Left lung (tissue), 10 donors: Measurements from ENCODE around the gene INPP5D. TPM values are rescaled to one million over a fixed set of nuclear protein-coding genes. Genes with fewer than 3 reads are reported as not detected.
A peak's percentile ranks its signal among the peaks of the same experiment; 100 is the strongest.

Source experiments
- ATAC-seq: fragments of 200-7000 bp; cut with Tn5 transposase; one replicate; pipeline ENCODE4 v1.9.1; 2020; ENCODE audit warnings: moderate library complexity
- DNase-seq, 4 donors: peaks; one replicate each; pipeline ENCODE4 v3.0.0-alpha.2; 2013 to 2020
- H3K27ac ChIP-seq, 2 donors: fragments of 200-600 bp; sonication (generic) in 1 of 2; one replicate each; pipeline versions ENCODE4 v1.5.0 to v1.8.0; 2020 to 2021
- H3K27me3 ChIP-seq, 2 donors: fragments of 200-600 bp; sonication (generic) in 1 of 2; one replicate each; pipeline versions ENCODE4 v1.5.0 to v1.8.0; 2020 to 2021
- H3K36me3 ChIP-seq, 2 donors: fragments of 200-600 bp; sonication (generic) in 1 of 2; one replicate each; pipeline versions ENCODE4 v1.5.0 to v1.8.0; 2020 to 2021
- H3K4me1 ChIP-seq, 2 donors: fragments of 200-600 bp; one replicate each; pipeline ENCODE4 v1.8.0; 2021
- H3K4me3 ChIP-seq, 2 donors: fragments of 200-600 bp; sonication (generic) in 1 of 2; one replicate each; pipeline versions ENCODE4 v1.5.0 to v1.8.0; 2020 to 2021; ENCODE audit warnings: mild to moderate bottlenecking in 1 of 2
- H3K9me3 ChIP-seq, 2 donors: fragments of 200-600 bp; sonication (generic) in 1 of 2; one replicate each; pipeline versions ENCODE4 v1.5.0 to v1.8.0; 2020 to 2021
- intact Hi-C, 2 donors: fragments of 100-400 bp; cut with DNase I; formaldehyde crosslinking; loops; one replicate each; pipeline versions ENCODE4 v1.11.2 to v1.14.2; 2022
- polyA plus RNA-seq, 6 donors: library from polyadenylated mRNA; unstranded; fragments of 120-200 nt; gene quantifications; one replicate each; pipeline ENCODE4 v1.2.1, GENCODE V29; 2013; ENCODE audit not compliant: insufficient read length in 6 of 6
- total RNA-seq, 2 donors: library from RNA; stranded (reverse); fragmentation: NEBNext Ultra II Directional; extraction: Animal tissue kit (Norgen Biotek cat#: 25700); gene quantifications; one replicate each; pipeline ENCODE4 v1.2.1, GENCODE V29; 2021
- TF ChIP-seq, protein P1 (sequence below), 2 donors: fragments of 200-600 bp; sonication (generic) in 1 of 2; IDR thresholded peaks; one replicate each; pipeline versions ENCODE4 v1.5.0 to v1.8.0; 2021; ENCODE audit warnings: antibody characterized with exemption in 2 of 2
- donor health status: DM: no; HTN: yes; CAD: no.
- donor health status: DM: no; HTN: no; CAD: no.

Gene INPP5D
- total and polyA plus RNA-seq, 8 donors, result 10.8 to 40.5 (median 15.0) TPM

DNA sequence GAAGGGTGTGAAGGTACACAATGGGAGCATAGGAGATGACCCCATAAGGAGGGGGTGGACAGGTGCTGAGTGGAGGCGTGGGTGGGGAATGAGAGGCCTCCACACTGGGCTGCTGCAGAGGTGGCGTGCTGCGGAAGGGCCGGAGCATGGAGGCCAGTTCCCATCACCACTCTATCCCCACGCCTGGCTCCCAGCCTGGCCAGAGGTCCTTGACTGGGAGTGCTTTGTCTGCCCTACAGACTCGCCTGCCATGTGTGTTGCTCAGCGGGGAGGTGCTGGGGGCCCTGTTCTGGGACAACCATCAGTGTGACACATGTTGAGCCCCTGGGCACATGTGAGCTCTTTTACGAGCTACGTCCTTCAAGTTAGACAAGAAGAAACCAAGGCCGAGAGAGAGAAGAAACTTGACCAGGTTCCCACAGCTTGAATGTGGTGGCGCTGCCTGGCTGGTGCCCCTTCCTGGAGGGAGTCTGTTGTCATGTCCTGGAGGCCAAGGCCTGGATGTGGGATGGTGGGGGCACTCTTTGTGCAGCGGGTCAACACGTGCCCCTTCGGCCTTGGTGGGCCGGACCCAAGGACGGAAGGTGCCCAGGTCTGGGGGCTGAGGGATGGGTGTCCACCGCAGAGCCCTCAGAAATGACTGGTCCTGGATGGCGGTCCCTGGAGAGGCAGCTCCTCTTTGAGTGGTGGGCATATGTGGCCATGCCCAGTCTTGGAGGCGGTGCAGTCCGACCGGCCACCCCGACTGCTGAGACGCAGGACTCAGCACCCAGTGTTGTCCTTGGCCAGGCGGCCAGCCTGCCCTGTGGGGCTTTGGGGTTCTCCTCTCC lies 1.2 kb upstream of the INPP5D start:
- no peak for ATAC-seq
- DNase-seq, result no peak
- H3K4me3 ChIP-seq, result no peak overlapping the region
- intact Hi-C loops, result no loop called here
- peak overlapping the region in 1 of 2 donors; percentile 91 for H3K27ac ChIP-seq
- H3K9me3 ChIP-seq, result no peaks in the 10 kb centered on the region
- TF ChIP-seq, protein P1, sequence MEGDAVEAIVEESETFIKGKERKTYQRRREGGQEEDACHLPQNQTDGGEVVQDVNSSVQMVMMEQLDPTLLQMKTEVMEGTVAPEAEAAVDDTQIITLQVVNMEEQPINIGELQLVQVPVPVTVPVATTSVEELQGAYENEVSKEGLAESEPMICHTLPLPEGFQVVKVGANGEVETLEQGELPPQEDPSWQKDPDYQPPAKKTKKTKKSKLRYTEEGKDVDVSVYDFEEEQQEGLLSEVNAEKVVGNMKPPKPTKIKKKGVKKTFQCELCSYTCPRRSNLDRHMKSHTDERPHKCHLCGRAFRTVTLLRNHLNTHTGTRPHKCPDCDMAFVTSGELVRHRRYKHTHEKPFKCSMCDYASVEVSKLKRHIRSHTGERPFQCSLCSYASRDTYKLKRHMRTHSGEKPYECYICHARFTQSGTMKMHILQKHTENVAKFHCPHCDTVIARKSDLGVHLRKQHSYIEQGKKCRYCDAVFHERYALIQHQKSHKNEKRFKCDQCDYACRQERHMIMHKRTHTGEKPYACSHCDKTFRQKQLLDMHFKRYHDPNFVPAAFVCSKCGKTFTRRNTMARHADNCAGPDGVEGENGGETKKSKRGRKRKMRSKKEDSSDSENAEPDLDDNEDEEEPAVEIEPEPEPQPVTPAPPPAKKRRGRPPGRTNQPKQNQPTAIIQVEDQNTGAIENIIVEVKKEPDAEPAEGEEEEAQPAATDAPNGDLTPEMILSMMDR (IDR thresholded peaks at IDR 0.05), result no peak
- H3K27me3 ChIP-seq, result no peaks in the 10 kb centered on the region
- no peaks in the 10 kb centered on the region for H3K36me3 ChIP-seq
- peaks cover 6 to 44% of the 10 kb centered on the region in 2 donors for H3K4me1 ChIP-seq

DNA sequence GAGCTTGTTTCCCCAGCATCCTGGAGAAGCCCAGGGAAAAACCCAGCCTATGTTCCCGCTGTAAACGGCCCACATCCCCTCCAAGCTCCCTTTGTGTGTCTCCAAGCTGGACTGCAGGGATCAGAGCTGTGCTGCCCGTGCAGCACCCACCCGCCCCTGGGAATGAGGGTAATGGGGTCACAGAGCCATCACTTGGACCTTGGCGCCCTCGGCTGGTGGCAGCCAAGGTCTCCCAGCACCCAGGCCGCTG lies 670 bp upstream of the INPP5D start:
- Histone ChIP-seq H3K27ac (peak overlapping the region; percentile 81 to 91), H3K9me3 (no peaks in the 10 kb centered on the region), H3K4me3 (peak overlapping the region in 1 of 2 donors; percentile 55), H3K36me3 (no peaks in the 10 kb centered on the region), H3K27me3 (no peaks in the 10 kb centered on the region), H3K4me1 (peaks cover under 1 to 44% of the 10 kb centered on the region in 2 donors)
- no peak for ATAC-seq
- no peak for DNase-seq
- TF ChIP-seq, protein P1 (IDR thresholded peaks at IDR 0.05), result no peak
- intact Hi-C loops, result no loop called here

DNA sequence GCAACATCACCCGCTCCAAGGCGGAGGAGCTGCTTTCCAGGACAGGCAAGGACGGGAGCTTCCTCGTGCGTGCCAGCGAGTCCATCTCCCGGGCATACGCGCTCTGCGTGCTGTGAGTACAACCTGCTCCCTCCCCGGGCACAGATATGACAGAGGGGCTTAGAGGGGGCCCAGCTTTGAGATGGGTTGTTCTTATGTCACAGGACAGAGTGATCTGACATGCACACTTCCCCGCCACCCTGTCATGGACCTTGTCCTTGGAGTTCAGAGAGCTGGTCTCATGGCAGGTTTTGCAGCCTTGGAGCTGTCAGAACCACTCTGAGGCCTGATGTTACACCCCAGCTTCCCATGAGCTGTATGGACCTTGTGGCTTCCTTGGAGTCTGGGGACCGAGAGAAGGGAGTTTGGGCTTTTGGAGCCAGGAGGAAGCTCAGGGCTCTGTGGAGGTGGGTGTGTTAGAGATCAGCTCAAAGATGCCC lies 398 bp downstream of the INPP5D start:
- ATAC-seq (peak; percentile 3), DNase-seq (no peak)
- no peaks in the 10 kb centered on the region for H3K36me3 ChIP-seq
- no peaks in the 10 kb centered on the region for H3K27me3 ChIP-seq
- H3K27ac ChIP-seq, result peak overlapping the region; percentile 81 to 91
- H3K9me3 ChIP-seq, result no peaks in the 10 kb centered on the region
- peaks cover 0 to 55% of the 10 kb centered on the region in 2 donors for H3K4me1 ChIP-seq
- TF ChIP-seq, protein P1 (IDR thresholded peaks at IDR 0.05), result no peak
- intact Hi-C loops, result no loop called here
- peak overlapping the region; percentile 28 to 55 for H3K4me3 ChIP-seq

DNA sequence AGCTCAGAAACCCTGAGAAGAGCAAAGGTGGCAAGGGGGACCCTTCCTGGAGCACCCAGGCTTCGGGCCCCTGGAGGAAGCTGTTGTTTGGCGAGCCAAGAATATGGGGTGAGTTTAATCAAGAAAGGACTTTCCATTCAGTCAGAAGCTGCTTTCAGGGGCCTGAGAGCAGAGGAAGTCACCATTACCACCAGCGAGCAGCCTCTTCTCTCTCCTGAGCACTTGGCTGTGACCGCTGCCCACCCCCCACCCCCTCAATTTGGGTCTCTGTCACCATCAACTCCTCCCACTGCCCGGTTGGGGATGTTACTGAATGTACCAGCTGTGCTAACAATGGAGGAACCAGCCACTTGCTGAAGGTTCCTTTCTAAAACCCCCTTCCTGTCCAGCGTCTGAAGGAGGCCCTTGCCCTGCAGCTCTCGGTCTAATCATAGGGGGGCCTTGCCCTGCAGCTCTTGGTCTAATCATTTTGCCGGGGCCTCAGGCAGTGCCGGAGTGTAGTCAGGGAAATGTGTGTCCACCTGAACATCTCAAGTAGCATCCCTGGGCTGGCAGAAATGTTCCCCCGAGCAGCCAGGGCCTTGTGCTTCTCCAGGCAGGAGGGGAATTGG lies 943 bp downstream of the INPP5D start:
- ATAC-seq (no peak), DNase-seq (no peak)
- H3K27me3 ChIP-seq, result no peaks in the 10 kb centered on the region
- no peaks in the 10 kb centered on the region for H3K36me3 ChIP-seq
- peak overlapping the region; percentile 28 to 55 for H3K4me3 ChIP-seq
- peaks cover 0 to 60% of the 10 kb centered on the region in 2 donors for H3K4me1 ChIP-seq
- intact Hi-C loops, result no loop called here
- TF ChIP-seq, protein P1 (IDR thresholded peaks at IDR 0.05), result no peak
- no peaks in the 10 kb centered on the region for H3K9me3 ChIP-seq
- peak overlapping the region; percentile 81 to 91 for H3K27ac ChIP-seq
